Right lung (tissue), 5 donors: Measurements from ENCODE around the gene SEC61A1. TPM values are rescaled to one million over a fixed set of nuclear protein-coding genes. Genes with fewer than 3 reads are reported as not detected.

Experiments
- DNase-seq, 2 donors: peaks; one replicate each; pipeline ENCODE4 v3.0.0-alpha.2; 2013
- polyA plus RNA-seq, 5 donors: library from polyadenylated mRNA; unstranded; fragments of 120-200 nt; gene quantifications; one replicate each; pipeline versions ENCODE4 v1.2.1 to v1.2.3, GENCODE V29; 2013; ENCODE audit warnings: inconsistent platforms in 1 of 5, low replicate concordance in 1 of 5; ENCODE audit not compliant: insufficient read length in 5 of 5, insufficient read depth in 1 of 5

Gene SEC61A1
- polyA plus RNA-seq, 5 donors, result 146 to 187 (median 164) TPM

GRCh38 chr3:128111147-128111546, 58.9 kb downstream of the SEC61A1 start:
- no peak for DNase-seq

- no peak for DNase-seq
Measured at GRCh38 chr3:128112357-128112968, 60.2 kb downstream of the SEC61A1 start.

- DNase-seq, result no peak
Measured at GRCh38 chr3:128113817-128114794, 61.9 kb downstream of the SEC61A1 start.

Other genes starting within 250 kb of the SEC61A1 start
- 10 to 100 TPM in 4 of 5 donors, 1 to 10 TPM in 1; 6.8 to 20.8 (median 14.7) TPM for gene MGLL, start 229.9 kb upstream of the SEC61A1 start, polyA plus RNA-seq
- gene KBTBD12, start 137.2 kb upstream of the SEC61A1 start, polyA plus RNA-seq, result 1 to 10 TPM; 1.2 to 2.1 (median 1.4) TPM
- 10 to 100 TPM; 47.4 to 55.4 (median 52.2) TPM for gene RUVBL1, start 71.4 kb downstream of the SEC61A1 start, polyA plus RNA-seq
- gene EEFSEC, start 101.0 kb downstream of the SEC61A1 start, polyA plus RNA-seq, result 10 to 100 TPM; 17.5 to 28.6 (median 18.8) TPM